HUES64 (cell line): ENCODE measurements around the gene PRKAR2B.
"Not testable (repeated sequence)": the region's sequence is repeated elsewhere in the genome, so short reads cannot be mapped to it uniquely, and the experiment has no call there.

Experiments used
- H3K27ac ChIP-seq: 2 replicates; pipeline ENCODE4 v1.7.0; 2013; ENCODE audit warnings: low read depth, low read length, inconsistent platforms
- H3K27me3 ChIP-seq: 2 replicates; pipeline ENCODE4 v1.6.1; 2013; ENCODE audit warnings: mild to moderate bottlenecking, low read length; ENCODE audit not compliant: insufficient read depth
- H3K36me3 ChIP-seq: 2 replicates; pipeline ENCODE4 v1.6.1; 2013; ENCODE audit warnings: mild to moderate bottlenecking, low read length; ENCODE audit not compliant: insufficient read depth
- H3K4me1 ChIP-seq: 2 replicates; pipeline ENCODE4 v1.6.1; 2013; ENCODE audit warnings: mild to moderate bottlenecking, low read length, moderate library complexity; ENCODE audit not compliant: insufficient read depth
- H3K4me3 ChIP-seq: 2 replicates; pipeline ENCODE4 v1.5.1; 2013; ENCODE audit warnings: mild to moderate bottlenecking, low read length, moderate library complexity
- H3K9ac ChIP-seq: 2 replicates; pipeline ENCODE4 v1.6.1; 2013; ENCODE audit warnings: mild to moderate bottlenecking, low read depth, low read length
- H3K9me3 ChIP-seq: 2 replicates; pipeline ENCODE4 v1.6.1; 2013; ENCODE audit warnings: low read depth, low read length; ENCODE audit not compliant: insufficient read depth
- WGBS: fragments of 150-250, 120-280 bp; methylation state at CpG from one replicate; pipeline ENCODE4 v1.1.7; 2013; ENCODE audit warnings: missing lambda C conversion rate; 5-methylcytosine and 5-hydroxymethylcytosine counted together

PRKAR2B gene

GRCh38 chr7:107041764-107042163, 2.7 kb upstream of the PRKAR2B start:
- not testable (repeated sequence) for H3K9me3 ChIP-seq, H3K4me3 ChIP-seq, H3K27ac ChIP-seq, H3K36me3 ChIP-seq, H3K9ac ChIP-seq
- 94% methylated on average over 4 of the region's 4 CpGs for WGBS
- peaks cover 16% of the 10 kb centered on the region for H3K4me1 ChIP-seq
- H3K27me3 ChIP-seq: peaks cover 14% of the 10 kb centered on the region; the same call in 1 of the 2 replicates

GRCh38 chr7:107042326-107042910, 2.1 kb upstream of the PRKAR2B start:
- not testable (repeated sequence) for H3K9me3 ChIP-seq, H3K9ac ChIP-seq, H3K4me3 ChIP-seq, H3K36me3 ChIP-seq, H3K27ac ChIP-seq
- peaks cover 14% of the 10 kb centered on the region; the same call in 1 of the 2 replicates for H3K27me3 ChIP-seq
- H3K4me1 ChIP-seq: peaks cover 23% of the 10 kb centered on the region
- WGBS: 97% methylated on average over 43 of the region's 43 CpGs

- Histone ChIP-seq H3K27me3 (peaks cover 14% of the 10 kb centered on the region; the same call in 1 of the 2 replicates), H3K36me3 (no peaks in the 10 kb centered on the region), H3K4me3 (peak overlapping the region; percentile 73; the same call in 1 of the 2 replicates), H3K9me3 (no peaks in the 10 kb centered on the region), H3K4me1 (peaks cover 32% of the 10 kb centered on the region), H3K27ac (no peak overlapping the region), H3K9ac (no peak overlapping the region)
- 89% methylated on average over 1 of the region's 4 CpGs for WGBS
Measured at GRCh38 chr7:107043491-107043890, 1.0 kb upstream of the PRKAR2B start.

- no peaks in the 10 kb centered on the region for H3K36me3 ChIP-seq
- peak overlapping the region; percentile 46; the same call in 1 of the 2 replicates for H3K9ac ChIP-seq
- no peak overlapping the region for H3K27ac ChIP-seq
- WGBS: 67% methylated on average over 5 of the region's 6 CpGs
- H3K4me3 ChIP-seq: peak overlapping the region; percentile 73
- H3K27me3 ChIP-seq: peaks cover 14% of the 10 kb centered on the region; the same call in 1 of the 2 replicates
- no peaks in the 10 kb centered on the region for H3K9me3 ChIP-seq
- H3K4me1 ChIP-seq: peaks cover 32% of the 10 kb centered on the region
Measured at GRCh38 chr7:107043921-107044346, 571 bp upstream of the PRKAR2B start.

GRCh38 chr7:107045195-107045960, 873 bp downstream of the PRKAR2B start:
- Histone ChIP-seq H3K9ac (peak overlapping the region; percentile 56), H3K4me3 (peak overlapping the region; percentile 73), H3K27ac (no peak overlapping the region), H3K9me3 (no peaks in the 10 kb centered on the region), H3K27me3 (peaks cover 14% of the 10 kb centered on the region; the same call in 1 of the 2 replicates), H3K4me1 (peaks cover 38% of the 10 kb centered on the region), H3K36me3 (no peaks in the 10 kb centered on the region)
- WGBS: 3% methylated on average over 28 of the region's 29 CpGs

- Histone ChIP-seq H3K27me3 (peaks cover 14% of the 10 kb centered on the region; the same call in 1 of the 2 replicates), H3K9ac (no peak overlapping the region), H3K4me3 (peak overlapping the region; percentile 73), H3K4me1 (peaks cover 38% of the 10 kb centered on the region), H3K27ac (no peak overlapping the region), H3K36me3 (no peaks in the 10 kb centered on the region), H3K9me3 (no peaks in the 10 kb centered on the region)
- 100% methylated on average over 1 of the region's 1 CpG for WGBS
Measured at GRCh38 chr7:107045980-107046379, 1.5 kb downstream of the PRKAR2B start.

- Histone ChIP-seq H3K9me3 (no peaks in the 10 kb centered on the region), H3K4me3 (0 out of 2 replicates have a peak overlapping the region, but pooled peaks have one; percentile 73), H3K27me3 (peaks cover 14% of the 10 kb centered on the region; the same call in 1 of the 2 replicates), H3K4me1 (peaks cover 38% of the 10 kb centered on the region), H3K9ac (no peak overlapping the region), H3K27ac (no peak overlapping the region), H3K36me3 (no peaks in the 10 kb centered on the region)
- 92% methylated on average over 7 of the region's 7 CpGs for WGBS
Measured at GRCh38 chr7:107046491-107047259, 2.2 kb downstream of the PRKAR2B start.

GRCh38 chr7:107047902-107048782, 3.6 kb downstream of the PRKAR2B start:
- WGBS: 83% methylated on average over 9 of the region's 10 CpGs
- H3K4me1 ChIP-seq: peaks cover 40% of the 10 kb centered on the region
- no peak overlapping the region for H3K9ac ChIP-seq

GRCh38 chr7:107048783-107049418, 4.4 kb downstream of the PRKAR2B start:
- no peaks in the 10 kb centered on the region for H3K9me3 ChIP-seq
- H3K36me3 ChIP-seq: no peaks in the 10 kb centered on the region
- no peak overlapping the region for H3K27ac ChIP-seq
- 87% methylated on average over 2 of the region's 4 CpGs for WGBS
- peaks cover 14% of the 10 kb centered on the region; the same call in 1 of the 2 replicates for H3K27me3 ChIP-seq
- no peak overlapping the region for H3K4me3 ChIP-seq
- H3K4me1 ChIP-seq: peaks cover 36% of the 10 kb centered on the region
- H3K9ac ChIP-seq: no peak overlapping the region

More at GRCh38 chr7:107047902-107048782, 3.6 kb downstream of the PRKAR2B start:
- Histone ChIP-seq H3K36me3 (no peaks in the 10 kb centered on the region), H3K4me3 (no peak overlapping the region), H3K27ac (no peak overlapping the region), H3K9me3 (no peaks in the 10 kb centered on the region), H3K27me3 (peaks cover 14% of the 10 kb centered on the region; the same call in 1 of the 2 replicates)

GRCh38 chr7:107049480-107049879, 5.0 kb downstream of the PRKAR2B start:
- Histone ChIP-seq H3K27ac (no peak overlapping the region), H3K4me1 (peaks cover 34% of the 10 kb centered on the region), H3K4me3 (no peak overlapping the region), H3K9me3 (no peaks in the 10 kb centered on the region), H3K9ac (no peak overlapping the region), H3K27me3 (peaks cover 14% of the 10 kb centered on the region; the same call in 1 of the 2 replicates), H3K36me3 (no peaks in the 10 kb centered on the region)
- 83% methylated on average over 1 of the region's 1 CpG for WGBS
